AG04450 (cell line): ENCODE results near the gene FLT4. TPM values are rescaled to one million over a fixed set of nuclear protein-coding genes. Genes with fewer than 3 reads are reported as not detected.

Experiments used
- CTCF ChIA-PET: fragments of 300-600, 350-600 bp; formaldehyde crosslinking; extraction: SDS; loops from one replicate; lab custom pipeline; 2022; ENCODE audit warnings: antibody characterized with exemption, inconsistent platforms; lab: Charles Lee
- POLR2A ChIA-PET: fragments of 350-600 bp; formaldehyde crosslinking; extraction: SDS; loops from one replicate; lab custom pipeline; 2021; ENCODE audit warnings: antibody characterized with exemption, inconsistent platforms; lab: Yijun Ruan, JAX
- DNase-seq: peaks from one replicate; pipeline ENCODE4 v3.0.0-alpha.2; 2011; ENCODE audit warnings: low read depth, low spot score
- H3K27ac ChIP-seq: one replicate; pipeline ENCODE4 v1.5.1; 2012; ENCODE audit warnings: low read depth, low read length, control low read depth
- H3K27me3 ChIP-seq: one replicate; pipeline ENCODE4 v1.6.0; 2012; ENCODE audit warnings: low read length; ENCODE audit not compliant: control insufficient read depth, insufficient read depth
- H3K4me3 ChIP-seq: 2 replicates; pipeline ENCODE4 v1.5.1; 2011; ENCODE audit warnings: mild to moderate bottlenecking, low read depth, low read length, control low read depth
- H3K9me3 ChIP-seq: 2 replicates; pipeline ENCODE4 v1.5.1; 2012; ENCODE audit warnings: low read length; ENCODE audit not compliant: control insufficient read depth, insufficient read depth
- CTCF ChIP-seq: IDR thresholded peaks from 2 replicates; pipeline ENCODE4 v1.5.1; 2011; ENCODE audit warnings: low read depth, low read length, control low read depth, inconsistent platforms
- polyA plus RNA-seq: library from polyadenylated mRNA; depleted of rRNA; stranded (reverse); fragments of >200 nt; gene quantifications from 2 replicates; pipeline ENCODE4 v1.2.3, GENCODE V29; 2011

The FLT4 gene
- polyA plus RNA-seq, 1 experiment: not detected

DNA sequence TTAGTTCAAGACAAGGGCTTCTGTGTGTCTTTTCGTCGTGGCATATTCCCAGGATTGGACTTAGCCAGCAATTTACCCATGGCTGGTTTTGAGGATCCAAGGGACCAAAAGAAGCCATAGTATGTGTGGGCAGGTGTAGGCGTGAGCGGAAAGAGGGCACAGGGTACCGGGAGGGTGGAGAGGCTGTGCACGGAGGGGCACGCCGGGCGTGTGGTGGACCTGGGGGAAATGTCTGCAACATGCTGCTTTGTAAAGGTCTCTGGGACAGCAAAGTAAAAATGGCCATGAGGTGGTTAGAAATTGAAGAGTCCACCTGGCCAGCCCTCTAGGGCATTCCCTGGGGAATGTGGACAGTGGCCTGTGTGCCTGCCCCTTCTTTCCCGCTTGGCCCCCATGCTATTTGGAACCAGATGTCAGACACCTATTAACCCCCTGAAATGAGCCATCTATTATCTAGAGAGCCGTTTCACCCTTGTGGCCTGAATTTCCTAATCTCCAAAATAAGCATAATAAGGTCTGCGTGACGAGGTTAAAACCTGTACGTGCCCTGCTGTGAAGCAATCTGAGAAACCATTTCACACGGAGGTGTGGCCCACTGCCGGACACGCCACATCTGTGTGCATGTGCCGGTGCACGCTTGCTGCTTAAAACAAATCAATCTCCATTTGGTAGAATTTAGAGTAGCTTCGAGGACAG is 5.1 kb downstream of the FLT4 start:
- no peak overlapping the region for H3K4me3 ChIP-seq
- peaks cover 23% of the 10 kb centered on the region for H3K27me3 ChIP-seq
- DNase-seq: no peak
- CTCF ChIA-PET: no interaction called here
- H3K27ac ChIP-seq: no peak overlapping the region
- POLR2A ChIA-PET: no interaction called here
- no peak for TF ChIP-seq CTCF
- H3K9me3 ChIP-seq: no peaks in the 10 kb centered on the region; the same call in 1 of the 2 replicates

DNA sequence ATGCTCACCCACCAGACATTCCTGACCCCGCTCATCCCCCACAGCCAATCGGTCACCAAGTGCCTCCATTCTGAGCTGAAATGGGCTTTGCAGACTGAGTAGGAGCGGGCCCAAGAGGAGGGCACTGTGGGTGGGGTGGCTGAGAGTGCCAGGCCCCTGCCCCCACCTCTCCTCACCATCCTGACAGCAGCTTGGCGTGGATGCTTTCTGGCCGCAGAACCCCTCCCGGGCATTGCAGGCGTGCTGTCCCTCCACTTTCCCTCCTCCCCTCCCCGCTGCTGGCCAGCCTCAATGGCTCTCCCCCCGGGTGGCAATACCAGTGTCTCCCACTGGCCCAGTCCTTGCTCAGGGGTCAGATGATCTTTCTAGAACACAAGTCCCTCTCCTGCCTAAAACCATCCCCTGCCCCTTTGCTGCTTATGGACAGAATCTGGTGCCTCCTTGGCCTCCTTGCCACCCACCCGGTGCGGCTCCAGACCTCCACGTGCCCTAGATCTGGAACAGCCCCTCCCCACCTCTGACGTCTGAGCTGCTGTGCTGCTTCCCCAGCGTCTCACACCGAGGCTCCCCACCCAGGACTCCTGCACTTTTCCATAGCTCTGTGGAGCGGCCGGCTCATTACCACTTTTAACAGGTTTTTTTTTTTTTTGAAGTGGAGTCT is 6.1 kb downstream of the FLT4 start:
- CTCF ChIA-PET: no interaction called here
- Histone ChIP-seq H3K9me3 (no peaks in the 10 kb centered on the region; the same call in 1 of the 2 replicates), H3K4me3 (no peak overlapping the region), H3K27ac (no peak overlapping the region), H3K27me3 (peaks cover 18% of the 10 kb centered on the region)
- POLR2A ChIA-PET: no interaction called here
- TF ChIP-seq CTCF: no peak
- DNase-seq: no peak

GRCh38 chr5:180642779-180643178 is 6.6 kb downstream of the FLT4 start:
- no peak for TF ChIP-seq CTCF
- H3K4me3 ChIP-seq: no peak overlapping the region
- H3K27me3 ChIP-seq: peaks cover 13% of the 10 kb centered on the region
- ChIA-PET CTCF (no interaction called here), POLR2A (no interaction called here)
- no peak for DNase-seq
- H3K9me3 ChIP-seq: no peaks in the 10 kb centered on the region; the same call in 1 of the 2 replicates
- no peak overlapping the region for H3K27ac ChIP-seq

- no peak overlapping the region for H3K4me3 ChIP-seq
- TF ChIP-seq CTCF: no peak
Observed at GRCh38 chr5:180642181-180642775, 7.1 kb downstream of the FLT4 start.

DNA sequence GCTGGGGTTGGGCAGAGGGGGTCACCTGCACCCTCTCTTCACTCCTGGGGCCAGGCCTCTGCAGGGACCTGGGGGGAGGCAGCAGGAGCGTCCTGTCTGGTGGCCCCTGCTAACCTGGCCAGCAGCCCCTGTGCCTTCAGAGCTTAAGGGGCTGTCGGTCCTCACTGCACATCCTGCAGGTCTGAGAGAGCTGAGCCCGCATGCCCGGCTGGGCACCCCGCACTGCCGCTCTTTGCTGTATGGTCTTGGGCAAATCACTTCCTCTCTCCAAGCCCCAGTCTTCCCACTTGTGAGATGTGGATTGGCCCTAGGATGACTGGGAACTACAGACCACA is 7.9 kb downstream of the FLT4 start:
- Histone ChIP-seq H3K27me3 (peaks cover 2% of the 10 kb centered on the region), H3K4me3 (no peak overlapping the region), H3K27ac (no peak overlapping the region), H3K9me3 (no peaks in the 10 kb centered on the region; the same call in 1 of the 2 replicates)
- no peak for TF ChIP-seq CTCF
- DNase-seq: no peak
- ChIA-PET POLR2A (no interaction called here), CTCF (no interaction called here)

More at GRCh38 chr5:180642181-180642775, 7.1 kb downstream of the FLT4 start:
- Histone ChIP-seq H3K27ac (no peak overlapping the region), H3K27me3 (peaks cover 8% of the 10 kb centered on the region), H3K9me3 (no peaks in the 10 kb centered on the region; the same call in 1 of the 2 replicates)
- ChIA-PET POLR2A (no interaction called here), CTCF (no interaction called here)
- DNase-seq: no peak
